Measurements from ENCODE around the gene SLC25A1. TPM values are rescaled to one million over a fixed set of nuclear protein-coding genes. Genes with fewer than 3 reads are reported as not detected.

Gene SLC25A1
- total RNA-seq, 1 experiment from 2014 or later = 151 TPM

- no peaks in the 10 kb centered on the region for H3K27me3 ChIP-seq (ENCODE audit: insufficient read depth, low read length)
- no peak overlapping the region for H3K4me2 ChIP-seq (ENCODE audit: insufficient read depth, insufficient read length, low read length)
- H3K9me3 ChIP-seq (ENCODE audit: control insufficient read depth, low read depth, low read length) = no peaks in the 10 kb centered on the region
- no peaks in the 10 kb centered on the region for H3K79me2 ChIP-seq (ENCODE audit: insufficient read depth, low read length)
- H3K23ac ChIP-seq (ENCODE audit: insufficient read length, low read depth, low read length) = no peak overlapping the region
- peak overlapping the region in 1 of 3 experiments; percentile 7; a peak in 1 of 7 replicates for H3K27ac Mint-ChIP-seq
- no peak for DNase-seq
- H4K5ac ChIP-seq (ENCODE audit: insufficient read length, low read depth, low read length) = no peak overlapping the region
- no CpG with 5 or more reads among the region's 4 CpGs for WGBS (ENCODE audit: extremely low coverage, insufficient read length, low lambda C conversion rate)
- H2BK15ac ChIP-seq (ENCODE audit: low read depth, low read length) = no peak overlapping the region
- H2BK120ac ChIP-seq (ENCODE audit: low read depth, low read length, poor library complexity, severe bottlenecking) = no peak overlapping the region
- peaks cover 1% of the 10 kb centered on the region; the same call in 1 of the 2 replicates for H3K27me3 Mint-ChIP-seq (ENCODE audit: low read depth)
- H4K20me1 ChIP-seq (ENCODE audit: control insufficient read depth, insufficient read depth, insufficient read length) = no peaks in the 10 kb centered on the region
- no peak overlapping the region for H2BK20ac ChIP-seq (ENCODE audit: low read depth, low read length, poor library complexity, severe bottlenecking)
- H3K4ac ChIP-seq (ENCODE audit: low read depth, low read length) = no peak overlapping the region
- no peak overlapping the region for H3T11ph ChIP-seq (ENCODE audit: low read length)
- no peak for TF ChIP-seq CTCF (conservative IDR thresholded peaks at IDR 0.05)
- H4K8ac ChIP-seq (replicated peaks; ENCODE audit: insufficient read length, low read depth, low read length) = no peak overlapping the region
- H3K4me1 ChIP-seq (ENCODE audit: insufficient read depth, low read length) = peaks cover 2% of the 10 kb centered on the region; the same call in 1 of the 2 replicates
- H2BK12ac ChIP-seq (ENCODE audit: insufficient read length, low read depth, low read length) = no peak overlapping the region
- H3K9ac ChIP-seq (ENCODE audit: extremely low read depth, insufficient read length, low read length) = no peak overlapping the region
- H3K27ac ChIP-seq (ENCODE audit: insufficient read length, low read depth, low read length) = no peak overlapping the region
- no peak overlapping the region for H3K56ac ChIP-seq (ENCODE audit: insufficient read length, low read depth, low read length)
- H4K91ac ChIP-seq (ENCODE audit: insufficient read length, low read depth, low read length) = no peak overlapping the region
- H3K4me1 Mint-ChIP-seq = peaks cover 16 to 17% of the 10 kb centered on the region in 2 experiments
- no peak overlapping the region for H2AFZ ChIP-seq (ENCODE audit: low read length)
- H2AK5ac ChIP-seq (ENCODE audit: insufficient read length, low read length) = no peak overlapping the region
- no peak overlapping the region for H2BK5ac ChIP-seq (ENCODE audit: insufficient read length, low read length)
- H3K36me3 Mint-ChIP-seq (ENCODE audit: insufficient read depth in 1 of 3, low read depth in 3 of 3) = peaks cover 7 to 21% (median 18%) of the 10 kb centered on the region in 3 experiments
- no peak overlapping the region for H3K14ac ChIP-seq (ENCODE audit: insufficient read depth, low read length)
- no peaks in the 10 kb centered on the region for H3K79me1 ChIP-seq (ENCODE audit: insufficient read depth, low read depth, low read length, poor library complexity, severe bottlenecking)
- no peaks in the 10 kb centered on the region for H3K23me2 ChIP-seq (ENCODE audit: insufficient read length, low read depth, low read length, poor library complexity, severe bottlenecking)
- H3K18ac ChIP-seq (ENCODE audit: insufficient read length, low read depth, low read length) = no peak overlapping the region
- H3K9me3 Mint-ChIP-seq = no peaks in the 10 kb centered on the region
- H3K4me3 Mint-ChIP-seq = no peak overlapping the region
These were observed 29.8 kb upstream of the SLC25A1 start for GRCh38 chr22:19208287-19208847.

Data from H9 (cell line).